Effector memory CD4-positive, alpha-beta T cell (primary cell): ENCODE measurements around the gene PCSK5.

Experiments used
- DNase-seq, 3 donors: peaks; one replicate each; pipeline ENCODE4 v3.0.0-alpha.2; 2020
- H3K27ac ChIP-seq: 2 replicates; pipeline ENCODE4 v1.7.0; 2013; ENCODE audit warnings: mild to moderate bottlenecking, low read length, moderate library complexity; ENCODE audit not compliant: insufficient read depth, poor library complexity, severe bottlenecking
- H3K27me3 ChIP-seq: replicated peaks from 2 replicates; pipeline ENCODE4 v1.7.0; 2013; ENCODE audit warnings: mild to moderate bottlenecking, low read length; ENCODE audit not compliant: insufficient read depth, control insufficient read depth, poor library complexity, severe bottlenecking
- H3K36me3 ChIP-seq: 2 replicates; pipeline ENCODE4 v1.7.0; 2013; ENCODE audit warnings: mild to moderate bottlenecking, low read length, moderate library complexity; ENCODE audit not compliant: control insufficient read depth, insufficient read depth
- H3K4me1 ChIP-seq: 2 replicates; pipeline ENCODE4 v1.7.0; 2013; ENCODE audit warnings: low read length, mild to moderate bottlenecking; ENCODE audit not compliant: control insufficient read depth, insufficient read depth, poor library complexity, severe bottlenecking
- H3K4me3 ChIP-seq: 2 replicates; pipeline ENCODE4 v1.7.0; 2013; ENCODE audit warnings: low read length, low read depth, mild to moderate bottlenecking; ENCODE audit not compliant: insufficient read depth, poor library complexity, severe bottlenecking
- H3K9me3 ChIP-seq: 2 replicates; pipeline ENCODE4 v1.7.0; 2013; ENCODE audit warnings: mild to moderate bottlenecking, low read length, moderate library complexity; ENCODE audit not compliant: control insufficient read depth

The PCSK5 gene

DNA sequence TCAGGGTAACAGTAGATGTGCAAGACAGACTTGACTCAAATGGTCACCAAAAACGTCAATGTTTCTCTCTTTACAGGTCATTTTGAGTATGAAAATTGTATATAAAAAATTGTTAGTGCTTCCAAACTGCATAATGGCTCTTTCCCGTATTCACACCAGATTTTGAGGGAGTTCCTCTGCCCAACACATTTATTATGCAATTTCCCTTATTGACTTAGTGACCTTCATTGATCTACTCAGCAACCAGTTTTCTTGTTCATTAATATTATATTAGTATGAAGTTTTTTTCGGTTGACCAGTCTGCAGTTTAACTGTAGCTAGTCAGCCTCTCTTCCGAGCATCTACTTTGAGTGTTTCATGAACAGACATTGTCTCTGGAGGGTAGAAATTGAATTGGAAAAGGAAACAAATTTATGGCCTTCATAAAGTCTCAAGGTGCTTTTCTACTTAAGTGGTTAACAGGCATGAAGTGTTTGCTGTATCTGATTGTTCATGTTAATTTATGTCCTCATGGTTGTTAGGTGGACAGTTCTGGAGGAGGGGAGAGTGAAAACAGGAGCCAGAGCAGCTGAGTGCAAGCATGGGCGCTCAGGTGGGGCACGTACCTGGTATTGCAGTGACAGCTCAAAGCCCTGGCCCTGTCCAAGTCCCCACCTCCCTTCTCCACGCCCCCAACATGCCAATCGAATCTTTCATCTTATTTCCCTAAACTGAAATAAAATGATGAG is 263.6 kb downstream of the PCSK5 start:
- Histone ChIP-seq H3K36me3 (peaks cover 4% of the 10 kb centered on the region), H3K27ac (no peak overlapping the region), H3K4me1 (no peaks in the 10 kb centered on the region), H3K9me3 (no peaks in the 10 kb centered on the region), H3K27me3 (no peaks in the 10 kb centered on the region), H3K4me3 (no peak overlapping the region)
- no peak for DNase-seq

DNA sequence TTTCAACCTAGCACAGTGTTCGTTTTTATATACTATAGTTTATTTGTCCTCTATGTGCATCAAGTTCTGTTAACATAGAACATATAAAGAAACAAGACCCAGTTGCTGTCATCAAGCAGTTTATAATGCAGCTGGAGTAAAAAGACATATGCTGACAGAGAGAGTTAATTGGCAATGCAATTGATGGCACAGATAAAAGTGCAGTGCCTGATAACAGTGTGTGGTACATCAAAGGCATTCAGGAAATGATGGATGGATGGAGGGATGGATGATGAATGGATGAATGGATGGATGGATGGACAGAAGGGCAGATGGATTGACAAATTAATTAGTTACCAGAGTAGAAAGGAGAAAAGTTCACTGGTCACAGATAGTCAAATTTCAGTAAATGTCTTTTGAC is 264.9 kb downstream of the PCSK5 start:
- Histone ChIP-seq H3K4me3 (no peak overlapping the region), H3K9me3 (no peaks in the 10 kb centered on the region), H3K4me1 (no peaks in the 10 kb centered on the region), H3K36me3 (peaks cover 9% of the 10 kb centered on the region), H3K27me3 (no peaks in the 10 kb centered on the region), H3K27ac (no peak overlapping the region)
- DNase-seq = no peak

- no peaks in the 10 kb centered on the region for H3K4me1 ChIP-seq
- no peak overlapping the region for H3K4me3 ChIP-seq
- no peak overlapping the region for H3K27ac ChIP-seq
- DNase-seq = no peak
- H3K27me3 ChIP-seq = no peaks in the 10 kb centered on the region
- H3K9me3 ChIP-seq = no peaks in the 10 kb centered on the region
- H3K36me3 ChIP-seq = peaks cover 16% of the 10 kb centered on the region
Observed at GRCh38 chr9:76158713-76159112, 268.2 kb downstream of the PCSK5 start.

DNA sequence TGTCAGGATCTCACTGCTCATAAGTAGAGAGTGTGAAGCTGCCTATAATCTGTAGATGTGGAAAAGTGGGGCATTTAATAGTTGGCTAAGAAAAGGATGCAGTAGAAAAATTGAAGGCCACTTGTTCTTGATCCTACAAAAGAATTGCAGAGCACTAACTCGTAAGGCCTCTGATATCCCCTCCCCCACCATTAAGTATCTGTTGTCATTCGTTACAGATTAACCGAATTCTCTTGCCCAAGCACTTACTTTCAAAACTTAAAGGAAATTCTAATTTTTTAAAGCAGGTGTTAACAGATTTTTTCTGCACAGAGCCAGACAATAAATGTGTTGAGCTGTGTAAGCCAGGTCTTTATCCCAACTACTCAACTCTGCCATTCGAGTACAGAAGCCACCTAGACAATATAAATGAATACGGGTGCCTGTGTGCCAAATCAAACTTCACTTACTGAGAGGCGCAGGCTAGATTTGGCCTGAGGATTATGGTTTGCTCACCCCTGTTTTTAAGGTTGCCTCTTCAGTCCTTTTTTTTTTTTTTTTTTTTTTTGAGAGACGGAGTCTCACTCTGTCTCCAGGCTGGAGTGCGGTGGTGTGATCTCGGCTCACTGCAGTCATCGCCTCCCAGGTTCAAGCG is 268.9 kb downstream of the PCSK5 start:
- no peak for DNase-seq
- Histone ChIP-seq H3K4me3 (no peak overlapping the region), H3K27me3 (no peaks in the 10 kb centered on the region), H3K27ac (no peak overlapping the region), H3K36me3 (peaks cover 16% of the 10 kb centered on the region), H3K4me1 (no peaks in the 10 kb centered on the region), H3K9me3 (no peaks in the 10 kb centered on the region)

DNA sequence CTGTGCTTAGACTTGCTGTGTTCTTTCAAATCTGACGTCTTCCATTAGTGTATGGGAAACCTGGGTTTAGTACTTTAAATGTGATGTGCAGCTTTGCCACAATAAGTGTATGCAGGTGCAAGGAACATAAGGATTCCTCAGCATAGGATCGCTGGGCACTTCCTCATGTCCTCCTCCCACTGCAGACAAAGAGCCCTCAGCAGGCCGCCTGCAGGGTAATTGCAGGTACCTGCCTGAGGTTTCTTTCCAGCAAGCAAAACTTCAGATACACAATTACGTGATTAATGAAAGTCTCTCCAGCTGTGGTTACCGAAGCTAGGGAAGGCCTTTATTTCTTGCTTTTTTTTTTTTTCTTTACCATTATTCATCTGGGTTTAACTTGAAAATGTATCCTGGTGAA is 270.6 kb downstream of the PCSK5 start:
- Histone ChIP-seq H3K9me3 (no peaks in the 10 kb centered on the region), H3K4me1 (no peaks in the 10 kb centered on the region), H3K27me3 (no peaks in the 10 kb centered on the region), H3K36me3 (peaks cover 16% of the 10 kb centered on the region), H3K4me3 (no peak overlapping the region), H3K27ac (no peak overlapping the region)
- DNase-seq = no peak

GRCh38 chr9:76161541-76161940 is 271.1 kb downstream of the PCSK5 start:
- no peaks in the 10 kb centered on the region for H3K9me3 ChIP-seq
- no peaks in the 10 kb centered on the region for H3K27me3 ChIP-seq
- no peak overlapping the region for H3K4me3 ChIP-seq
- no peaks in the 10 kb centered on the region for H3K4me1 ChIP-seq
- no peak for DNase-seq
- no peak overlapping the region for H3K27ac ChIP-seq
- H3K36me3 ChIP-seq = peaks cover 16% of the 10 kb centered on the region

DNA sequence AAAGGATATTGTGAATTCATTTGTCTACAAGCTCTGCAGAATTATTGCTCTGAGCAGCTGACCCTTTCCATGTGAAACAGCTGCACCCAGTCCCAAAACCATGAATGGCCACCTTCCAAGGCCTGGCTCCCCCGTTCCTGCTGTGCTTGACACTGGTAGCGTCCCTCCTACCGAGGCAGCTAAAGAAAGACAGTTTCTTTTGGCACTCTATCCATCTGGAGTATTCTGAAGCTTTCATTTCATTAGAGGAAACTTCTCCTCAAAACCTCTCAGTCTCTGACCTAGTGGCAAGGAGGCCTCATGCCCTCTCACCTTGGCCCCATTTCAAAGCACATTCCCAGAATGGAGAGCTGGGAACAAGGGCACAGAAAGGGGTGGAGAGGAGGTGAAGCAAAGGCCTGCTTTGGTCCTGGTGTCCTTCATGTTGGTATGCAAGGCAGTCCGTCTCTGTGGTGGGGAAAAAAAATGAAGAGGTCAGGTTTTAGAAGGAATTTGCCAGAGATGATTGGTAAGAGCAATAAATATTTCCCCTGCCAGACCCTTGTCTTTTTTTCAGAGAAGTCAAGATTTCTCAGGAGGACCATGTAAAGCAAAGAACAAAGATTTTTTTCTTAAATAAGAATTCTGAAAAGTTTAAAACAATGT is 271.7 kb downstream of the PCSK5 start:
- Histone ChIP-seq H3K36me3 (peaks cover 16% of the 10 kb centered on the region), H3K4me3 (no peak overlapping the region), H3K9me3 (no peaks in the 10 kb centered on the region), H3K4me1 (no peaks in the 10 kb centered on the region), H3K27ac (no peak overlapping the region), H3K27me3 (no peaks in the 10 kb centered on the region)
- DNase-seq = no peak

GRCh38 chr9:76162751-76163500 is 272.5 kb downstream of the PCSK5 start:
- Histone ChIP-seq H3K36me3 (peaks cover 16% of the 10 kb centered on the region), H3K27ac (no peak overlapping the region), H3K27me3 (no peaks in the 10 kb centered on the region), H3K9me3 (no peaks in the 10 kb centered on the region), H3K4me1 (no peaks in the 10 kb centered on the region), H3K4me3 (no peak overlapping the region)
- DNase-seq = no peak

GRCh38 chr9:76166526-76166925 is 276.1 kb downstream of the PCSK5 start:
- Histone ChIP-seq H3K36me3 (peaks cover 4% of the 10 kb centered on the region), H3K9me3 (no peaks in the 10 kb centered on the region), H3K27me3 (no peaks in the 10 kb centered on the region), H3K4me3 (no peak overlapping the region), H3K27ac (no peak overlapping the region), H3K4me1 (no peaks in the 10 kb centered on the region)
- no peak for DNase-seq

DNA sequence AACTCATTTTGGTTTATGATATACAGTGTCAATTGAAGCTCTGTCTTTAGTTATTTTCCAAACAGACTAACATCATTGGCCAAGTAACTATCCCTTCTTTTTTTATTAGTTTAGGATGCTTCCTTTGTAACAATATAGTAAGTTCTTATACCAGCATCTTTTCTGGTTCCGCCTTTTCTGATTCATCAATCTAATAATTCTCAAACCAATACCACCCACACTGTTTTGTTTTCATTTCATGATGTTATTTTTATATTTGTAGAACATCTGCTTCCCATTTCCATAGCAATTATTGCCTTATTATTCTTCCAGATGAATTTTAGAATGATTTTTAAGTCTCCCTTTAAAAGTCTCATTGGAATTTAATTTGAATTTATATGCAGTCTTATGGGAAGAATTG is 285.7 kb downstream of the PCSK5 start:
- no peak overlapping the region for H3K27ac ChIP-seq
- no peak for DNase-seq
- H3K27me3 ChIP-seq = no peaks in the 10 kb centered on the region
- H3K4me3 ChIP-seq = no peak overlapping the region
- peaks cover under 1% of the 10 kb centered on the region for H3K36me3 ChIP-seq
- H3K9me3 ChIP-seq = no peaks in the 10 kb centered on the region
- H3K4me1 ChIP-seq = no peaks in the 10 kb centered on the region
